ENCODE results near the gene GPX4.
A peak's percentile ranks its signal among the peaks of the same experiment; 100 is the strongest.
"Not testable (repeated sequence)": the region's sequence is repeated elsewhere in the genome, so short reads cannot be mapped to it uniquely, and the experiment has no call there.

The GPX4 gene

DNA sequence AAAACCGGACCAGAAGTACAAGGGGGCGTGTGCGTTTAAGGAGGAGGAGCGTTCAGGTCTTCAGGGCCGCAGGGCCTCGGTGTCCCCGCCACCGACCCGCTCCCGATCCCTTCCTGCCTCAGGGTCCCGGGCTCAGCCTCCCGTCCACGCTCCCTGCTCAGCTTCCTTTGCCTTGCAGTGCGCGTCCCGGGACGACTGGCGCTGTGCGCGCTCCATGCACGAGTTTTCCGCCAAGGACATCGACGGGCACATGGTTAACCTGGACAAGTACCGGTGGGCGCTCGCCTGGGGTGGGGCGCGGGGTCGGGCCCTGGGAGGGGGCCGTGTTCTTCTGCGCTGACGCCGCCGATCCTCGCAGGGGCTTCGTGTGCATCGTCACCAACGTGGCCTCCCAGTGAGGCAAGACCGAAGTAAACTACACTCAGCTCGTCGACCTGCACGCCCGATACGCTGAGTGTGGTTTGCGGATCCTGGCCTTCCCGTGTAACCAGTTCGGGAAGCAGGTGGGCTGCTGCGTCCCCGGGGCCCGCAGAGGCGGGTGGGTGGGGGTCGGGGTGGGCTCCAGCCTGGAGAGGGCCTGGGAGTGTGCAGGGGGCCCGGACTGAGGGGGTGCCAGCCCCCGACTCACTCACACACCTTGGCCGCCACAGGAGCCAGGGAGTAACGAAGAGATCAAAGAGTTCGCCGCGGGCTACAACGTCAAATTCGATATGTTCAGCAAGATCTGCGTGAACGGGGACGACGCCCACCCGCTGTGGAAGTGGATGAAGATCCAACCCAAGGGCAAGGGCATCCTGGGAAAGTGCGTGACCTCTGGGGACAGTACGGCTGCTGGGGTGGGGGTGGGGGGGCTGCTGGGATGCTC is 1.4 kb downstream of the GPX4 start:
- DNase-seq: no peak

GRCh38 chr19:1105873-1106840 is 2.4 kb downstream of the GPX4 start:
- no peak for DNase-seq

DNA sequence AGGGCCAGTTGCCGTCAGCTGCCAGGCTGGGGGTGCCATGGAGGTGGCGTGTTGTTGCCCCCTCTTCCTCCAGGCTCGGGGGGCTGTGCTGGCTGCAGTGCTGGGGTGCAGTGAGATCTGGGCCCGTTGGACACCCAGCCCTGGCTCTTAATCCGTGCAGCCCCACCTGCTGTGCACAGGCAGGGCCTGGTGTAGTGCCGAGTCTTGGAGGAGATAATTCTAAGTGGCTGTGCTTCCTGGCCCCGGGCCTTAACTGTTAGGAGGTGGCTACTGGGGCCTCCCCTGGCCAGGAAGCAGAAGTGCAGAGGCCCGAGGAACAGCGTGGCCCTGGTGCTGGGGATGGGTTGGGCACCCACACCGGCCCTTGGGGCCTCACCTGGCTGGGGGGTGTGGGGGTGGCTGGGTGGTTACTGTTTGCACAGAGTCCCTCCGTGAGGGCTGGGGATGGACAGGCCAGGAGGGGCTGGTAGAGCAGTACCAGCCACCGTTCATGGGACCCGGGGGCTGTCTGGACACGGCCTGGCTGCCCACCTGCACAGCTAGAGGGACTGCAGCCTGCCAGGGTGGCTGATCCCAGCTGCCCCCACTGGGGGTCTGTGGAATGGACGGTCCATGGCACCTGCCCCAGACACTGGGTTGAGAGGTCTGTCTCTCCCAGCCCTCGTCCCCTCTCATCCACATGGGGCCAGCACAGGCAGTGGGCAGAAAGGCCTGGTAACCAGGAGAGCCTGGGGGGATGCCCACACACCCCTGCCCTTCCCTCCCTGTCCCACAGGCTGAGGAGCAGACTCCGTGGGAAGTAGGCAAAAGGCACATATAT is 3.3 kb downstream of the GPX4 start:
- DNase-seq: no peak

DNA sequence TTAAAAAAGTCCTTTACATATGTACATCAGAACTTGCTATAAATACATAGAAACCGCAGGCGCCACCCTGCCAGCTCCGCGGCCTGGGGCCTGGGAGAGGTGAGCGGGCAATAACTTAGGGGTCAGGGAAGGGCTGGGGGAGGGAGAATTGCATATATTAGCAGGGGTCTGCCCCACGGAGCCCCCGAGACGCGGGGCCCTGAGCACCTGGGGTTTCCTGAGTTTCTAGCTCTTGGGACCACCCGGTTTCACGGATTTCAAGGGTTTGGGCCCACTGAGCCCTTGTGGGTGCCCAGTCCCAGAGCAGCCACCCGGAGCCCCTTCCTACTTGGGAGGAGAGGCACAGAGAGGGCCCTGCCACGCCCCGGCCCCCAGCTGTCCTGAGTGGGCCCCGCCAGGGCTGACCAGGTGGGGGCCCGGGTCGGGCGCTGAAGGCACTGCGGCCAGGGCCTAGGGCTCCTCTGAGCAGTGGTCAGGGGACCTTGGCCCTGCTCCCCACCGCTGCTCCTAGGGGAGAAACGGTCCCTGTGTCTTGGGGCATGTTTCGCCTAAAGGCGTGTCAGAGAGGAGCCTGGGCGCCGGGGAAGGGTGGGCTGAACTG is 4.0 kb downstream of the GPX4 start:
- no peak for DNase-seq

DNA sequence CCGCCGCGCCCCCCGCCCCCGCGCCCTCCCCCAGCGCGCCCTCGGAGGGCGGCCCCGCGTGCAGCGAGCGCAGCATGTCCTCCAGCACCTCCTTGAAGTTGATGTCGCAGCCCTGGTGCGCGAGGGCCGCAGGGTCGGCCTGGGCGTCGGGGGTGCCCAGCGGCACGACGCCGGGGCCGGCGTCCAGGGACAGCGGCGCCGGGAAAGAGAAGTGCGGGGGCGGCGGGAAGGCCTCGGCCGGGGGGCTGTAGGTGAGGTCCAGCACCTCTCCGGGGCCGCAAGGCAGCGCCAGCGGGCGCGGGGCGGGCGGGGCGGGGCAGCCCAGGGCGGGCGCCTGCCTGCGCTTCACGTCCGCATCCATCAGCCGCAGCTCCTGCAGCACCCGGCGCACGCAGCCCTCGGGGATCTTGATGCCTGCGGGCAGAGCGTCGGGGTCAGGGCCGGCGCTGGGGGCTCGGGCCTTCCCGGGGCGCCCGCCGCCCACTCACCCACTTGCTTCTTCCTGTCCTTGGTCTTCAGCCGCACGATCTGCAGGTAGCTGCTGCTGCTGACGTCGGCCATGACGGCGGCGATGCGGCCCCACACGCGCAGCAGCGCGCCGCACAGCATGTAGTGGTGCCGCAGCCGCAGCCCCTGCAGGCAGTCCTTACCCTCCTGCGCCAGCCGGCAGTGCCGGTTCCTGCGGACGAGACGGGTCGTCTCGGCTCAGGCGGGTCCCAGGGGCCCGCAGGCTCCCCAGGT is 4.7 kb downstream of the GPX4 start:
- DNase-seq: no peak

GRCh38 chr19:1109032-1109551 is 5.3 kb downstream of the GPX4 start:
- DNase-seq: no peak

DNA sequence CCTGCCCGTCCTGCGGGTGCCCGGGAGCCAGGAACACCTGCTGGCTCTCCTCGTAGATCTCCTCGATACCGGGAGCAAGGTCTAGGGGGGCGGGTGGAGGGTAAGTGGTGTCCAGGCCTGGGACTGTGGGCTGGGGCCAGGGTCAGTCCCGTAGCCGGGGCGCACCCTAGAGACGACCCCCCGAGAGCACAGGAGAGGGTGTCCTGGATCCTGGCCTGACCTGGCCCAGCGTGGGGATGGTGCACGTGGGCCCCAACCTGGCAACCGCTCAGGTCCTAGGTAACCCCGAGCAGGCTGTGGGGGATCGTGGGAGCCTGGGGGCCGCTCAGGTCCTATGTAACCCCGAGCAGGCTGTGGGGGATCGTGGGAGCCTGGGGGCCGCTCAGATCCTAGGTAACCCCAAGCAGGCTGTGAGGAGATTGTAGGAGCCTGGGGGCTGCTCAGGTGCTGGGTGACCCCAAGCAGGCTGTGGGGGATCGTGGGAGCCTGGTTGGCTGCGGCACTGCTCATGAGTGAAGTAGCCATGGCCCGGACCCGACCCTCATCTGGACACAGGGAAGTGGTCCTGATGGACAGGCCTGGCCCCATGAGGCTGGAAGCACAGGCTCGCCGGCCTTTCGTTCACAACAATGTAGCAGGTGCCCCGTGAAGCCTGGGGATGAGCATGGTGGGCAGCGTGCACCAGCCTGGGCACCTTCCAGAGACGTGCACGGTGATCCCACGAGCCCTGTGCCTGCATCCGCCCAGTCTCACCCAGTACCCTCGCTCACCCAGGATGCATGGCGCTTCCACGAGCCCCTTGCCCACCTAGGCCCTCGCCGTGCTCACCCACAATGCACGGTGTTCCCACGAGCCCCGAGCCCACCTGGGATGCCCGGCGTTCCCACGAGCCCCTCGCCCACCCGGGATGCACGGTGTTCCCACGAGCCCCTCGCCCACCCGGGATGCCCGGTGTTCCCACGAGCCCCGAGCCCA is 6.2 kb downstream of the GPX4 start:
- DNase-seq: no peak

- no peak for DNase-seq
These were observed 7.2 kb downstream of the GPX4 start for GRCh38 chr19:1110809-1111640.

GRCh38 chr19:1111641-1112267 is 8.0 kb downstream of the GPX4 start:
- no peak for DNase-seq

DNA sequence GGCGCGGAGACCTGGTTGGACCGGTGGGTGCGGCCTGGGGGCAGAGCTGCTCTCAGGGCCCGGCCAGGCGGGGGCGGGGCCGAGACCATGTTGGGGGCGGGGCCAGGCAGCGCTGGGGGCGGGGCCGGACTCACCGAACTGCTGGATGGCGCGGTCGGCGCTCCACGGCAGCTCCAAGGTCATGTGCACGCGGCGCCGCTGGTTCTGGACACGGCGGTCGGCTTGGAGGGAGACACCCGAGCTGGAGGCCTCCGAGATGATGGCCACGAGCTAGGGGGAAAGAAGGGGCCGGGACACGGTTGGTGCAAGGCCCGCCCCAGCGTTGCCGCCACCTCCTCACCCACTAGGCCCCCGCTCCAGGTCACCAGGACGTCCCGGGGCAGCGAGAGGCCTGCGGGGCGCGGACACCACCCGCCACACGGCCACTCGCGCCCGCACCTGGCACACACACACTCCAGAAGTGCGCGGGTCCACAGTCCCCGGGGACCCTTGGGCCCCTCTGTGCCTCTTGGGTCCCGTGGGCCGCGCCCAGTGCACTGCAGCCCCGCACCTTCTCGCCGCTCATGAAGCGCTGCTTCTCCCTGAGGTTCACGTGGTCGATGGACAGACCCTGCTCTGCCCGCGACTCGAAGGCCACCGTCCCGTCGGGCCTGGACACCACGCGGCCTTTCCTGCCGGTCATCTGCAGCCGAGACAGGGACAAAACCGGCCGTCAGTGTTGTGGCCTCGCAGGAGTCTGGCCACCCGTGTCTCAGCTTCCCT is 8.7 kb downstream of the GPX4 start:
- DNase-seq: no peak

DNA sequence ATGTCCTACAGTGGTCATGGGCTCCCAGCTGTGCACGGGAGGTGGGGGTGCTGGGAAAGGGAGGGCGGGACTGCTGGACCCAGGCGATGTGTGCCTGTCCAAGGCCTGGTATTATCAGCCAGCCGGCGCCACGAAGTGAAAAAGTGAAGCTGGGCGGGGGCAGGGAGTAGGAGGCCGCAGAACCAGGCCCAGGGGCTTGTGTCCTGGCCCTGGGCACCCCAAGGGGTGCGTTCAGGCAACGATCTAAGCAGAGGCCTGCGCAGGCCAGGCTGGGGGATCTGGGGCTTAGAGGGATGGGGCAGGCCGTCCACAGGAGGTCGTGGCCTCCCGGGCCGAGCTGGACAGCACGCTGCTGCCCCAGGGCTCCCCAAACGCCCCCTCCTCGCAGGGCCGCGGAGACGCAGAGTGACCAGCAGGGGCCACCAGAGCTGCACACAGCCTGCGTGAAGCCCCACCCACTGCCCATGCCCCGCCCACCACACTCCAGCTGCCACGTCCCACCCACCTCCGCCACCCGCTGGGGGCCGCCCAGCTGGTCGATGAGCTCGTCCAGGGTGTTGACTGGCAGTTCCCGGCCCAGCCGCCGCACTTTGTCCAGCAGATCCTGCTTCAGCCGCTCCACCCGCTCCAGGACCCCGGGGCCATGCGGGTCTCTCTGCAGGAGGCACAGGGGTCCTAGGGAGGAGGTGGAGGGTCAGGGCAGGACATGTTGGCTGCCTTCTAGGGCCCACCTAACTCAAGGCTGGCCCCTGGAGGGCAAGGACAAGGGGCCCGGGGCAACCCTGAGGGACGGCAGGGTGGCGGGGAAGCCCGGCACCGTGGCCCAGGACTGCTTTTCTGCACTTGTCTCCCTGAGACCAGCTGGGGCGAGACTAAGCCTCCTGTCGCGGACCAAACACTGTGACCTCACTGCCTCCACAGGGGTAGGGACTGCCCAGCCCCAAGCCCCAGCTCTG is 9.5 kb downstream of the GPX4 start:
- peak; percentile 88 for DNase-seq

GRCh38 chr19:1113986-1114483 is 10.2 kb downstream of the GPX4 start:
- DNase-seq: no peak

DNA sequence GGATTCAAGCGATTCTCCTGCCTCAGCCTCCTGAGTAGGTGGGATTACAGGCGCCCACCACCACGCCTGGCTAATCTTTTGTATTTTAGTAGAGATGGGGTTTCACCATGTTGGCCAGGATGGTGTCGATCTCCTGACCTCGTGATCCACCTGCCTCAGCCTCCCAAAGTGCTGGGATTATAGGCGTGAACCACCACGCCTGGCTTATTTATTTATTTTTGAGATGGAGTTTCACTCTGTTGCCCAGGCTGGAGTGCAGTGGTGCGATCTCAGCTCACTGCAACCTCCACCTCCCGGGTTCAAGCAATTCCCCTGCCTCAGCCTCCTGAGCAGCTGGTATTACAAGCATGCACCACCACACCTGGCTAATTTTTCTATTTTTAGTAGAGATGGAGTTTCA is 10.9 kb downstream of the GPX4 start:
- DNase-seq: not testable (repeated sequence)

DNA sequence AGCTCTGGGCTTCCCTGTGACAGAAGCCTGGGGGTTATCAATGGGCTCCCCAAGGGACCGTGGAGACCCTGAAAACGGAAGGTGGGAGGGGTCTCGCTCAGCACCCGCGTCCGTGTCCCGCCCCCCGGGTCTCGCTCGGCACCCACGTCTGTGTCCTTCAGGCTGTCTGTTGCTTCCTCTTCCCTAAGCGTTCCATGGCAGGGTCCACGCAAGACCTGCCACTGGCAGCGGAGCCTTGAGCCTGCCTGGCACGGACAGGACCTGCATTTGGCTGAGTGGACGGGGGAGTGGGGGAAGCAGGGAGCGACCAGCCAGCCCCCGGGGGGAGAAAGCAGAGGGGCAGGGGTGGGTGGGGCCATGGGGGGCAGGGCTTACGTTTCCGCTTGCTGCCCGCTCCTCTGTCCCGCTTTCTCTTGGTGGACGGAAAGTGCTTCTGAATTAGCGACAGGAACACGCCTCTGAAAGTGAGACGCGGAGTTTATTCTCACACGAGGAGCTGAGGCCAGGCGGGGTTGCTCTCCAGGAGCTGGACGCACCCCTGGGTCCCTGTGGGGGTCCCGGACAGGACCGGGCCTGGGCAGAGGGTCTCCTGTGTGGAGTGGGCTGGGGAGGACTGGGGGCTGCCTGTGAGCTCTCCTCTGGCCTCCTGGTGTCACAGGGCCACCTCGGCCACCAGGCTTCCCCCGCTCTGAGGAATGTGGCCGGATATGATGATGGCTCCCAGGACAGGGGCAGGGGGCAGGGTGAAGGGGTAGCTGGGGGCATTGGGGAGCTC is 12.0 kb downstream of the GPX4 start:
- DNase-seq: no peak

- DNase-seq: no peak
These were observed 13.2 kb downstream of the GPX4 start for GRCh38 chr19:1116726-1117581.

Data from activated CD8-positive, alpha-beta memory T cell treated with anti-CD3 and anti-CD28 coated beads, Interleukin-2, amount 50 U/mL, for 4 hours (primary cell).